Measurements from ENCODE around the gene PHF2.

DNA sequence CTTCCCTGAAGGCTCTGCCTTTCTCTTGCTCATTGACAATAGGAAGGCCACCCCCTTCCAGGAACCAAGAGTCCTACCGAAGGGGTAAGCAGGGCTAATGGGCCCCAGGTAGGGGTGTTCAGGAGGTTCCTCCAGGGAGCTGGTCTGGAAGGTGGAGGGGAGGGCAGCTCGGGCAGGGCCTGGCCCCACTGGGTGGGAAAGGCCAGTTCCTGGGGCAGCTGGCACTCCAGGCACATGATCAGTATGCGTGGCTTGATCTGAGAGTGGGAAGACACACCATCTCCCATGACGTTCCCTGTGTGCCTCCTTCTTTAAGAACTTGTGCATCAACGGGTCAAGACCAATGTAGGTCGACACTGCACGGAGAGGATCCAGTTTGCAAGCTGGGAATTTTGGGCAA is 149.8 kb downstream of the PHF2 start:
- no peak for TF ChIP-seq NR1H2 (CRISPR knock-in tag; IDR thresholded peaks at IDR 0.05)
- TF ChIP-seq, protein P1, sequence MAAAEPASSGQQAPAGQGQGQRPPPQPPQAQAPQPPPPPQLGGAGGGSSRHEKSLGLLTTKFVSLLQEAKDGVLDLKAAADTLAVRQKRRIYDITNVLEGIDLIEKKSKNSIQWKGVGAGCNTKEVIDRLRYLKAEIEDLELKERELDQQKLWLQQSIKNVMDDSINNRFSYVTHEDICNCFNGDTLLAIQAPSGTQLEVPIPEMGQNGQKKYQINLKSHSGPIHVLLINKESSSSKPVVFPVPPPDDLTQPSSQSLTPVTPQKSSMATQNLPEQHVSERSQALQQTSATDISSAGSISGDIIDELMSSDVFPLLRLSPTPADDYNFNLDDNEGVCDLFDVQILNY (CRISPR knock-in tag; IDR thresholded peaks at IDR 0.05) = no peak
- TF ChIP-seq FOXP4 (CRISPR knock-in tag; IDR thresholded peaks at IDR 0.05) = no peak
- no peak for TF ChIP-seq CTCF (IDR thresholded peaks at IDR 0.05)
- TF ChIP-seq, protein P2, sequence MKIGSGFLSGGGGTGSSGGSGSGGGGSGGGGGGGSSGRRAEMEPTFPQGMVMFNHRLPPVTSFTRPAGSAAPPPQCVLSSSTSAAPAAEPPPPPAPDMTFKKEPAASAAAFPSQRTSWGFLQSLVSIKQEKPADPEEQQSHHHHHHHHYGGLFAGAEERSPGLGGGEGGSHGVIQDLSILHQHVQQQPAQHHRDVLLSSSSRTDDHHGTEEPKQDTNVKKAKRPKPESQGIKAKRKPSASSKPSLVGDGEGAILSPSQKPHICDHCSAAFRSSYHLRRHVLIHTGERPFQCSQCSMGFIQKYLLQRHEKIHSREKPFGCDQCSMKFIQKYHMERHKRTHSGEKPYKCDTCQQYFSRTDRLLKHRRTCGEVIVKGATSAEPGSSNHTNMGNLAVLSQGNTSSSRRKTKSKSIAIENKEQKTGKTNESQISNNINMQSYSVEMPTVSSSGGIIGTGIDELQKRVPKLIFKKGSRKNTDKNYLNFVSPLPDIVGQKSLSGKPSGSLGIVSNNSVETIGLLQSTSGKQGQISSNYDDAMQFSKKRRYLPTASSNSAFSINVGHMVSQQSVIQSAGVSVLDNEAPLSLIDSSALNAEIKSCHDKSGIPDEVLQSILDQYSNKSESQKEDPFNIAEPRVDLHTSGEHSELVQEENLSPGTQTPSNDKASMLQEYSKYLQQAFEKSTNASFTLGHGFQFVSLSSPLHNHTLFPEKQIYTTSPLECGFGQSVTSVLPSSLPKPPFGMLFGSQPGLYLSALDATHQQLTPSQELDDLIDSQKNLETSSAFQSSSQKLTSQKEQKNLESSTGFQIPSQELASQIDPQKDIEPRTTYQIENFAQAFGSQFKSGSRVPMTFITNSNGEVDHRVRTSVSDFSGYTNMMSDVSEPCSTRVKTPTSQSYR (CRISPR knock-in tag; IDR thresholded peaks at IDR 0.05) = no peak
- TF ChIP-seq, protein P3, sequence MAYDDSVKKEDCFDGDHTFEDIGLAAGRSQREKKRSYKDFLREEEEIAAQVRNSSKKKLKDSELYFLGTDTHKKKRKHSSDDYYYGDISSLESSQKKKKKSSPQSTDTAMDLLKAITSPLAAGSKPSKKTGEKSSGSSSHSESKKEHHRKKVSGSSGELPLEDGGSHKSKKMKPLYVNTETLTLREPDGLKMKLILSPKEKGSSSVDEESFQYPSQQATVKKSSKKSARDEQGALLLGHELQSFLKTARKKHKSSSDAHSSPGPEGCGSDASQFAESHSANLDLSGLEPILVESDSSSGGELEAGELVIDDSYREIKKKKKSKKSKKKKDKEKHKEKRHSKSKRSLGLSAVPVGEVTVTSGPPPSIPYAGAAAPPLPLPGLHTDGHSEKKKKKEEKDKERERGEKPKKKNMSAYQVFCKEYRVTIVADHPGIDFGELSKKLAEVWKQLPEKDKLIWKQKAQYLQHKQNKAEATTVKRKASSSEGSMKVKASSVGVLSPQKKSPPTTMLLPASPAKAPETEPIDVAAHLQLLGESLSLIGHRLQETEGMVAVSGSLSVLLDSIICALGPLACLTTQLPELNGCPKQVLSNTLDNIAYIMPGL (CRISPR knock-in tag; IDR thresholded peaks at IDR 0.05) = no peak
